ENCODE data around the gene DARS1.

Gene DARS1

DNA sequence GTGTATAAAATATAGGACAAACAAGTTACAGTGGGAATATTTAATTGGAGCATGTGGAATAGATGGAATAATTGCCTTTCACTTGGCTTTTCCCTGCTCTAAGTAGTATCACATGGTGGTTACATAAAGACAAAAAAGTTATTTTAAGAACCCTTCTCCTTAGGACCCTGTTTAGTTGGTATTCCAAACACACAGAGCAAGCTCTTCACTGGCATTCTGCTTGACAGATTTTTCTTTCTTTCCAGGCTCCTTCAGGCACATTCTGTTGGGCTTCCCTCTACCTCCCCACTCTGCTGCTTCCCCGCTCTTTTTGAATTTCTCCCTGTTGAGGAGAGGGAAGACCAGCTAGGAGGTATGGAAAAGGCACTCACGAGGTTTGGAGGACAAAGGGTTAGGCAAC is 29.0 kb upstream of the DARS1 start:
- Histone ChIP-seq H3K36me3 (ENCODE audit: insufficient read depth, low read length) (no peaks in the 10 kb centered on the region), H3K4me1 (ENCODE audit: control insufficient read depth, insufficient read depth, low read length) (no peaks in the 10 kb centered on the region), H3K4me2 (ENCODE audit: low read length) (no peak overlapping the region), H3K9ac (ENCODE audit: low read depth, low read length) (no peak overlapping the region), H3K9me3 (replicated peaks; ENCODE audit: low read length) (no peaks in the 10 kb centered on the region), H3K27me3 (ENCODE audit: control insufficient read depth, insufficient read depth, low read length) (peaks cover 15% of the 10 kb centered on the region), H3K4me3 (ENCODE audit: low read length) (no peak overlapping the region)

- H3K4me1 ChIP-seq (ENCODE audit: control insufficient read depth, insufficient read depth, low read length) = no peaks in the 10 kb centered on the region
- H3K27me3 ChIP-seq (ENCODE audit: control insufficient read depth, insufficient read depth, low read length) = peaks cover 15% of the 10 kb centered on the region
- H3K36me3 ChIP-seq (ENCODE audit: insufficient read depth, low read length) = no peaks in the 10 kb centered on the region
- H3K9ac ChIP-seq (ENCODE audit: low read depth, low read length) = no peak overlapping the region
- no peak overlapping the region for H3K4me2 ChIP-seq (ENCODE audit: low read length)
- H3K9me3 ChIP-seq (replicated peaks; ENCODE audit: low read length) = no peaks in the 10 kb centered on the region
- no peak overlapping the region for H3K4me3 ChIP-seq (ENCODE audit: low read length)
These were observed 28.5 kb upstream of the DARS1 start for GRCh38 chr2:136013955-136014354.

DNA sequence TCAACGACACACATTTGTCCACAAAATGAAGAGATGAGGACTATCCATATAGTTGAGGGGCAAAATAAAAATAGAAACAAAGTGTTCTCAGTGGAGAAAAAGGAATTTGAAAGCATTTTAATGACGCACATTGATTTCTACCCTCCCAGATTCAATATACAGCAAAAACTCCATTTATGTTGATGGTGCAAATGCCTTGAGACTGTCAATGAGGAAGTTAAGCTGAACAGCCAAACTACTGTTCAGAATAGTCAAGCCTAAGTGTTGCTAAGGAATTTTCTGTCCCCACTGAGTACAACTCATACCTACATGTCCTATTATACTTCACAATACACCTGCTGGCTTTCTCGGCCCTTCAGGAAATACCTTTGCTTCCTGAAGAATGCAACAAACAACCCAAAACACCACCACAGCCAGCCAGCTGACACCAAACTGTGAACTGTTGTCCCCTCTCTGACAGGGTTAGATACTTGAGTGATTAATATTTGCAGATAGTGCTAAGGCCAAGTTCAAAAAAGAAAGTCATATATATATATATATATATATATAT is 27.8 kb upstream of the DARS1 start:
- H3K36me3 ChIP-seq (ENCODE audit: insufficient read depth, low read length) = no peaks in the 10 kb centered on the region
- no peak overlapping the region for H3K4me2 ChIP-seq (ENCODE audit: low read length)
- H3K9me3 ChIP-seq (replicated peaks; ENCODE audit: low read length) = no peaks in the 10 kb centered on the region
- H3K4me1 ChIP-seq (ENCODE audit: control insufficient read depth, insufficient read depth, low read length) = no peaks in the 10 kb centered on the region
- H3K27me3 ChIP-seq (ENCODE audit: control insufficient read depth, insufficient read depth, low read length) = peaks cover 15% of the 10 kb centered on the region
- no peak overlapping the region for H3K9ac ChIP-seq (ENCODE audit: low read depth, low read length)
- no peak overlapping the region for H3K4me3 ChIP-seq (ENCODE audit: low read length)

DNA sequence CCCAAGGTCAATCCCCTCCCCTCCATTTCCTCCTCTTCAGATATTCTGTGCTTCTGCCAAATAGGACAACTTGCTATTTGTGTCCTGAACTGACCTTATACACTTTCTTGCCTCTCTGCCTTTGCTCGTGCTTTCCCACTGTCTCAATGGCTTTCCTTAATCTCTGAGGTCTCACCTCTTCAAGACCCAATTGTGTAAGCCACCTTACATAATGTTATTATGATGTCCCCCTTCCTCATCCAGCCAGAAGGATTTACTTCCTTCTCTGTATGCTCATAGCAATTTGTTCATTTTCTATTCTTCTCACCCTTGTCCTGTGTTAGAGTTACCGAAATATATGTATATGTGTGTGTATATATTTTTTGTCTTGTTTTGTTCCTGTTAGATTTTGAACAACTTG is 26.9 kb upstream of the DARS1 start:
- H3K9me3 ChIP-seq (replicated peaks; ENCODE audit: low read length) = no peaks in the 10 kb centered on the region
- no peak overlapping the region for H3K4me3 ChIP-seq (ENCODE audit: low read length)

GRCh38 chr2:136010126-136010525 is 24.7 kb upstream of the DARS1 start:
- Histone ChIP-seq H3K9ac (ENCODE audit: low read depth, low read length) (no peak overlapping the region), H3K4me2 (ENCODE audit: low read length) (no peak overlapping the region), H3K4me3 (ENCODE audit: low read length) (no peak overlapping the region), H3K36me3 (ENCODE audit: insufficient read depth, low read length) (no peaks in the 10 kb centered on the region), H3K27me3 (ENCODE audit: control insufficient read depth, insufficient read depth, low read length) (peaks cover 6% of the 10 kb centered on the region), H3K9me3 (replicated peaks; ENCODE audit: low read length) (no peaks in the 10 kb centered on the region), H3K4me1 (ENCODE audit: control insufficient read depth, insufficient read depth, low read length) (peaks cover 7% of the 10 kb centered on the region)

More for the DNA sequence above, 26.9 kb upstream of the DARS1 start:
- peaks cover 15% of the 10 kb centered on the region for H3K27me3 ChIP-seq (ENCODE audit: control insufficient read depth, insufficient read depth, low read length)
- H3K4me2 ChIP-seq (ENCODE audit: low read length) = no peak overlapping the region
- no peaks in the 10 kb centered on the region for H3K36me3 ChIP-seq (ENCODE audit: insufficient read depth, low read length)
- no peaks in the 10 kb centered on the region for H3K4me1 ChIP-seq (ENCODE audit: control insufficient read depth, insufficient read depth, low read length)
- no peak overlapping the region for H3K9ac ChIP-seq (ENCODE audit: low read depth, low read length)

DNA sequence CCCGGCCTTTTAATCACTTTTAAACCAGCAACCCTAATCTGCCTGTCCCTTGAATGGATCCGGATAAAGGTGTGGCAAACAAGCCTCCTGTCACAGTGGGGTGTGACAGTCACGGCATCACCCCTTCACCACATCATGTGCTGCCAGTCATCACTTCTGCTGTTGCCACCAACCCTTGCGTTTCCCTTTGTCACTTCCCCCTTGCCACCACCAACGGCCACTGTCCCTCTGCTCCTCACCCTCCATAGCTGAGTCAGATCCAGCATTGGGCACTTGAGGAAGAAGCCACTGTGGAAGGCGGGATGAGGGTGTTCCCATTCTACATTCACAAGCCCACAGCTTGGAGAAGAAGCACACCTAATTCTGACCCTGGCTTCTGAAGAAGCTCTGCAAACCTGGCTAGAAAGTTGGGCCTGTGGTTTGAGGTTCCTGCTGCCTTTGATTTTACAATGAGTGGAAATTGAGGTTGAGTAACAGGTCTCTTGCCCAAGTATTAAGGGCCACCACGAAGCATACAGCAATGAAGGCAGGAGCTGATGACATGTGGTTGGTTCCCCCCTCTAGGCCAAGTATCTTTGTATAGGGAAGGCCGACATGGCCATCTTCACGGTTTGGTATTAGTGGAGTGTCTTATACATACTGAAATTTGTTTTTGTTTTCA is 22.9 kb upstream of the DARS1 start:
- H3K4me2 ChIP-seq (ENCODE audit: low read length) = no peak overlapping the region

DNA sequence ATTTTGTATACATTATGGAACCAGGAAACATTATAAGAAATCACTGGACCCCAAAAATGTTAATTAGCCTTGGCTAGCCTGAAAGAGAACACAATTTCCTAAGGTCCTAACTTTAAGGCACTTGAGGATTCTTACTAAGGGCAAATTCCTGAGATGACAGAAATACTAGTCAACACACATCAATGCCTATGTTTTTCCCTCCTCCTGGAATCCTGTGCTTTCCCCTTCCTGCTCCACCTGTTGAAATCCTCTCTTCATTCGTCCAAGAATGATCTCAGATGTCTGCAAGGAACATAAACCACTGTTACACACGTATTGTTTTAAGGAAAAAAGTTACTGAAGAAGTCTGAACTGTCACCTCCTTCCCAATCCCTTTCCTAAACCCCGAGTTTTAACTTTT is 21.2 kb upstream of the DARS1 start:
- Histone ChIP-seq H3K27me3 (ENCODE audit: control insufficient read depth, insufficient read depth, low read length) (no peaks in the 10 kb centered on the region), H3K9me3 (replicated peaks; ENCODE audit: low read length) (no peaks in the 10 kb centered on the region), H3K4me3 (ENCODE audit: low read length) (no peak overlapping the region), H3K4me1 (ENCODE audit: control insufficient read depth, insufficient read depth, low read length) (peaks cover 7% of the 10 kb centered on the region), H3K4me2 (ENCODE audit: low read length) (no peak overlapping the region), H3K36me3 (ENCODE audit: insufficient read depth, low read length) (no peaks in the 10 kb centered on the region), H3K9ac (ENCODE audit: low read depth, low read length) (no peak overlapping the region)

More for the DNA sequence above, 22.9 kb upstream of the DARS1 start:
- H3K4me1 ChIP-seq (ENCODE audit: control insufficient read depth, insufficient read depth, low read length) = peaks cover 7% of the 10 kb centered on the region
- H3K27me3 ChIP-seq (ENCODE audit: control insufficient read depth, insufficient read depth, low read length) = no peaks in the 10 kb centered on the region
- no peaks in the 10 kb centered on the region for H3K9me3 ChIP-seq (replicated peaks; ENCODE audit: low read length)
- H3K4me3 ChIP-seq (ENCODE audit: low read length) = no peak overlapping the region
- no peak overlapping the region for H3K9ac ChIP-seq (ENCODE audit: low read depth, low read length)
- no peaks in the 10 kb centered on the region for H3K36me3 ChIP-seq (ENCODE audit: insufficient read depth, low read length)

- Histone ChIP-seq H3K4me2 (ENCODE audit: low read length) (no peak overlapping the region), H3K9me3 (replicated peaks; ENCODE audit: low read length) (no peaks in the 10 kb centered on the region), H3K27me3 (ENCODE audit: control insufficient read depth, insufficient read depth, low read length) (no peaks in the 10 kb centered on the region), H3K36me3 (ENCODE audit: insufficient read depth, low read length) (no peaks in the 10 kb centered on the region), H3K4me3 (ENCODE audit: low read length) (no peak overlapping the region), H3K4me1 (ENCODE audit: control insufficient read depth, insufficient read depth, low read length) (peaks cover 7% of the 10 kb centered on the region), H3K9ac (ENCODE audit: low read depth, low read length) (no peak overlapping the region)
These were observed 20.2 kb upstream of the DARS1 start for GRCh38 chr2:136005462-136006196.

GRCh38 chr2:136004965-136005364 is 19.5 kb upstream of the DARS1 start:
- no peak overlapping the region for H3K4me2 ChIP-seq (ENCODE audit: low read length)
- H3K9ac ChIP-seq (ENCODE audit: low read depth, low read length) = no peak overlapping the region
- H3K36me3 ChIP-seq (ENCODE audit: insufficient read depth, low read length) = no peaks in the 10 kb centered on the region
- no peaks in the 10 kb centered on the region for H3K27me3 ChIP-seq (ENCODE audit: control insufficient read depth, insufficient read depth, low read length)
- peaks cover 7% of the 10 kb centered on the region for H3K4me1 ChIP-seq (ENCODE audit: control insufficient read depth, insufficient read depth, low read length)
- H3K9me3 ChIP-seq (replicated peaks; ENCODE audit: low read length) = no peaks in the 10 kb centered on the region
- no peak overlapping the region for H3K4me3 ChIP-seq (ENCODE audit: low read length)

GRCh38 chr2:136001131-136001530 is 15.7 kb upstream of the DARS1 start:
- H3K4me1 ChIP-seq (ENCODE audit: control insufficient read depth, insufficient read depth, low read length) = peaks cover 2% of the 10 kb centered on the region
- no peak overlapping the region for H3K4me2 ChIP-seq (ENCODE audit: low read length)
- H3K36me3 ChIP-seq (ENCODE audit: insufficient read depth, low read length) = no peaks in the 10 kb centered on the region
- H3K9me3 ChIP-seq (replicated peaks; ENCODE audit: low read length) = no peaks in the 10 kb centered on the region
- no peak overlapping the region for H3K9ac ChIP-seq (ENCODE audit: low read depth, low read length)
- no peaks in the 10 kb centered on the region for H3K27me3 ChIP-seq (ENCODE audit: control insufficient read depth, insufficient read depth, low read length)
- H3K4me3 ChIP-seq (ENCODE audit: low read length) = no peak overlapping the region

DNA sequence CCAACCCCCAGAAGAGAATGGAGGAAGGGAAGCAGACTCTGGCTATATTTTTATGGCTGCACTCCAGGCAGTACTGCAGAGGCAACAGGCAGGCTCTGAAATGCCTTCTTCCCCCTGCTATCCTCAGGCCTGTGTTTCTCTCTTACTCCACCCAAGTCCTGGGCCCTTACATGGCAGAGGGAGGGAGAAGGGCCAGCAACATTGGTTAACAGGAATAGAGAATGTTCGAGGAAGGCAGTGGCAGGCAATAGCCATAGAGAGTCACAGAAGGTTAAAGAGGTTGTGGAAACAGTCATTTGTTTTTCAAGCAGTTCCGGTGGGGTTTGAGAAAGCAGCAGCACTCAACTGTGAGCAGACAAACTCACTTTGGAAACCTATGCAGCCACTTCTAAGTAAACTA is 15.1 kb upstream of the DARS1 start:
- no peak overlapping the region for H3K4me3 ChIP-seq (ENCODE audit: low read length)
- no peaks in the 10 kb centered on the region for H3K36me3 ChIP-seq (ENCODE audit: insufficient read depth, low read length)
- H3K9me3 ChIP-seq (replicated peaks; ENCODE audit: low read length) = no peaks in the 10 kb centered on the region
- H3K4me1 ChIP-seq (ENCODE audit: control insufficient read depth, insufficient read depth, low read length) = no peaks in the 10 kb centered on the region
- no peak overlapping the region for H3K4me2 ChIP-seq (ENCODE audit: low read length)
- H3K27me3 ChIP-seq (ENCODE audit: control insufficient read depth, insufficient read depth, low read length) = no peaks in the 10 kb centered on the region
- no peak overlapping the region for H3K9ac ChIP-seq (ENCODE audit: low read depth, low read length)

GRCh38 chr2:135999899-136000298 is 14.5 kb upstream of the DARS1 start:
- no peaks in the 10 kb centered on the region for H3K4me1 ChIP-seq (ENCODE audit: control insufficient read depth, insufficient read depth, low read length)
- no peaks in the 10 kb centered on the region for H3K36me3 ChIP-seq (ENCODE audit: insufficient read depth, low read length)
- H3K4me3 ChIP-seq (ENCODE audit: low read length) = no peak overlapping the region
- no peak overlapping the region for H3K9ac ChIP-seq (ENCODE audit: low read depth, low read length)
- no peaks in the 10 kb centered on the region for H3K27me3 ChIP-seq (ENCODE audit: control insufficient read depth, insufficient read depth, low read length)
- H3K9me3 ChIP-seq (replicated peaks; ENCODE audit: low read length) = no peaks in the 10 kb centered on the region
- no peak overlapping the region for H3K4me2 ChIP-seq (ENCODE audit: low read length)
